PC-3 (cell line): ENCODE data around the gene RGS11.

Experiments
- CTCF ChIP-seq: fragments of 300-600 bp; sonication (generic); conservative IDR thresholded peaks from 2 replicates; pipeline ENCODE4 v1.5.1; 2017; ENCODE audit warnings: antibody characterized with exemption, low read depth, mild to moderate bottlenecking, low read length
- EZH2 ChIP-seq: fragments of 300-600 bp; sonication (generic); IDR thresholded peaks from one replicate; pipeline ENCODE4 v1.6.1; 2017; ENCODE audit warnings: antibody characterized with exemption, mild to moderate bottlenecking, low read length; ENCODE audit not compliant: unreplicated experiment

GRCh38 chr16:228151-228851 lies 47.4 kb downstream of the RGS11 start:
- TF ChIP-seq CTCF (no peak), EZH2 (no peak)
